Testis (tissue), 3 donors: ENCODE data around the gene BACE2. TPM values are rescaled to one million over a fixed set of nuclear protein-coding genes. Genes with fewer than 3 reads are reported as not detected.

Experiments
- DNase-seq: peaks from one replicate; pipeline ENCODE4 v3.0.0-alpha.2; 2019
- H3K27ac ChIP-seq, 2 donors: fragments of 200-600 bp; sonication (generic); one replicate each; pipeline ENCODE4 v1.5.1; 2019
- H3K27me3 ChIP-seq: fragments of 200-600 bp; sonication (generic); one replicate; pipeline ENCODE4 v1.5.1; 2019
- H3K36me3 ChIP-seq: fragments of 200-600 bp; sonication (generic); one replicate; pipeline ENCODE4 v1.5.1; 2017; ENCODE audit warnings: low read depth; ENCODE audit errors: missing control alignments
- H3K4me1 ChIP-seq: fragments of 200-600 bp; sonication (generic); one replicate; pipeline ENCODE4 v1.5.1; 2019
- H3K4me3 ChIP-seq, 2 donors: fragments of 200-600 bp; sonication (generic); one replicate each; pipeline ENCODE4 v1.5.1; 2017 to 2019
- H3K9me3 ChIP-seq: fragments of 200-600 bp; sonication (generic); one replicate; pipeline ENCODE4 v1.5.1; 2017
- POLR2A ChIP-seq: fragments of 450-650 bp; IDR thresholded peaks from one replicate; pipeline ENCODE4 v1.6.1; 2017; ENCODE audit warnings: antibody characterized with exemption, mild to moderate bottlenecking, moderate library complexity
- WGBS, 2 donors: methylation state at CpG; one replicate each; pipeline ENCODE4 v1.1.5; 2018; 5-methylcytosine and 5-hydroxymethylcytosine counted together
- intact Hi-C: fragments of 100-400 bp; cut with DNase I; formaldehyde crosslinking; loops from one replicate; pipeline ENCODE4 v1.15.1; 2023; ENCODE audit warnings: low total_unique reads
- polyA plus RNA-seq: library from polyadenylated mRNA; stranded (reverse); fragments of 350-450 nt; fragmentation: Illumina TruSeq; extraction: RNeasy Lipid Tissue Mini Kit (QIAGEN cat#74804); gene quantifications from one replicate; pipeline ENCODE4 v1.2.3, GENCODE V29; 2014; ENCODE audit warnings: low read depth, low replicate concordance; ENCODE audit not compliant: insufficient read depth
- total RNA-seq, 2 donors: library from RNA; depleted of rRNA; stranded (reverse); fragments of >200 nt; gene quantifications; one replicate each; pipeline ENCODE4 v1.2.3, GENCODE V29; 2016
- TF ChIP-seq, protein P1 (sequence below), 3 experiments: fragments of 450-650 bp in 2 of 3; fragments of 200-600 bp in 1 of 3; sonication (generic) in 1 of 3; IDR thresholded peaks; one replicate each; pipeline ENCODE4 v1.5.1; 2016 to 2019; ENCODE audit warnings: antibody characterized with exemption in 3 of 3, mild to moderate bottlenecking in 2 of 3, moderate library complexity in 1 of 3

BACE2 gene
- total and polyA plus RNA-seq, 3 donors from 2014 or later: 17.4 to 28.6 (median 21.8) TPM

DNA sequence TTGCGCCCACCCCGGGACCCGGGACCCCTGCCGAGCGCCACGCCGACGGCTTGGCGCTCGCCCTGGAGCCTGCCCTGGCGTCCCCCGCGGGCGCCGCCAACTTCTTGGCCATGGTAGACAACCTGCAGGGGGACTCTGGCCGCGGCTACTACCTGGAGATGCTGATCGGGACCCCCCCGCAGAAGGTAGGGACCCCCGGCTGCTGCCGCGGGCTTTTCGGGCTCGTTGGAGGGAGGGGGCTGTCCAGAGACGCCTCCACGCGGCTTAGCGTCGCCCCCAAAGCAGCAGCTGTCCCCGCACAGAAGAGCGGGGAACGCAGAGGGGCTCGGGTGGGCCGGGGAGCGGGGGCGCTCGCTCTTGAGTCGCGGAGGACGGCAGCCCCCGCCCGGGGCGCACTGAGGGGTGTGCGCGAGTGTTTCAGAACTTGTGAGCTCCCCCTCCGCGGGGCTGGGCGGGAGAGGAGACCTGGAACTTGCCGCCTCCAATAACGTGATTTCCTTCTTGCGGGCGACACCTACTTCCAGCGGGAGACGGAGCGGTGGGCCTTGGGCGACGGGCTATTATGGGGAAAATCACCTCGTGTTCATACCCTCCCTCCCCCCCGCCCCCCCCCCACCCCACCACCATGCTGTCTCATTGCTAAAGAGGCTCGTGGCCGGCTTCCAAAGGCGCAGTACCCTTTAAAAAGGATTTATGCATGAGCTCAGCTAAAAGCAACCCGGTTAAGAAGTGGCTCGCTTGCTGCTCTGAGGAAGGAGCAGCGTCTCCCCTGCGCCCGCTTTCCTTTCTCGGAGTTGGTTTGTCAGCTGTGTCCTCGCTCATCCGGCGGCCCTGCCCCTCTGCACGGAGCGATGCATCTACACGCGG, 664 bp downstream of the BACE2 start:
- intact Hi-C loops: no loop called here
- H3K36me3 ChIP-seq: no peaks in the 10 kb centered on the region
- no peak for TF ChIP-seq POLR2A
- TF ChIP-seq, protein P1, sequence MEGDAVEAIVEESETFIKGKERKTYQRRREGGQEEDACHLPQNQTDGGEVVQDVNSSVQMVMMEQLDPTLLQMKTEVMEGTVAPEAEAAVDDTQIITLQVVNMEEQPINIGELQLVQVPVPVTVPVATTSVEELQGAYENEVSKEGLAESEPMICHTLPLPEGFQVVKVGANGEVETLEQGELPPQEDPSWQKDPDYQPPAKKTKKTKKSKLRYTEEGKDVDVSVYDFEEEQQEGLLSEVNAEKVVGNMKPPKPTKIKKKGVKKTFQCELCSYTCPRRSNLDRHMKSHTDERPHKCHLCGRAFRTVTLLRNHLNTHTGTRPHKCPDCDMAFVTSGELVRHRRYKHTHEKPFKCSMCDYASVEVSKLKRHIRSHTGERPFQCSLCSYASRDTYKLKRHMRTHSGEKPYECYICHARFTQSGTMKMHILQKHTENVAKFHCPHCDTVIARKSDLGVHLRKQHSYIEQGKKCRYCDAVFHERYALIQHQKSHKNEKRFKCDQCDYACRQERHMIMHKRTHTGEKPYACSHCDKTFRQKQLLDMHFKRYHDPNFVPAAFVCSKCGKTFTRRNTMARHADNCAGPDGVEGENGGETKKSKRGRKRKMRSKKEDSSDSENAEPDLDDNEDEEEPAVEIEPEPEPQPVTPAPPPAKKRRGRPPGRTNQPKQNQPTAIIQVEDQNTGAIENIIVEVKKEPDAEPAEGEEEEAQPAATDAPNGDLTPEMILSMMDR (IDR thresholded peaks at IDR 0.05): no peak
- 0 to 1% methylated on average over 26 to 74 of the region's 75 CpGs for WGBS, 2 donors
- peak overlapping the region; percentile 85 to 93 for H3K27ac ChIP-seq
- DNase-seq: peak; percentile 68
- peak overlapping the region; percentile 67 to 76 for H3K4me3 ChIP-seq
- peaks cover 3% of the 10 kb centered on the region for H3K4me1 ChIP-seq
- H3K9me3 ChIP-seq: no peaks in the 10 kb centered on the region
- H3K27me3 ChIP-seq: no peaks in the 10 kb centered on the region

DNA sequence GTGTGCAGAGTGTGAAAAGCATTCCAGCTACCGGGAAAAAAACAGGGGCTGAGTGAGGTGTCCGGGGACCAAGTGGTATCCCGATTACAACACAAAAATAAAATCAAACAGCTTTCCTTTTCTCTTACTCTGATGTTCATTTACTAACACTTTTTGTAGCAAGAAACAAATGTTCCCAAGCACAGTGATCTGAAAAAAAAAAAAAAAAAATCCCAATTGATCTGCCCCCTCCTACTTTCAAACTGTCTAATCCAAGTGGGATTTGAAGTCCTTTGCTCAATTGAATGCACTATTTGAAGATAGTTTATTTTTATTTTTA, 1.3 kb downstream of the BACE2 start:
- H3K27ac ChIP-seq: peak overlapping the region; percentile 85 to 93
- no peaks in the 10 kb centered on the region for H3K9me3 ChIP-seq
- H3K4me3 ChIP-seq: peak overlapping the region in 1 of 2 donors; percentile 67
- DNase-seq: no peak
- intact Hi-C loops: no loop called here
- 0 to 1% methylated on average over 3 of the region's 3 CpGs for WGBS, 2 donors
- peaks cover 3% of the 10 kb centered on the region for H3K4me1 ChIP-seq
- TF ChIP-seq, protein P1 (IDR thresholded peaks at IDR 0.05): no peak
- TF ChIP-seq POLR2A: no peak
- H3K27me3 ChIP-seq: no peaks in the 10 kb centered on the region
- no peaks in the 10 kb centered on the region for H3K36me3 ChIP-seq

DNA sequence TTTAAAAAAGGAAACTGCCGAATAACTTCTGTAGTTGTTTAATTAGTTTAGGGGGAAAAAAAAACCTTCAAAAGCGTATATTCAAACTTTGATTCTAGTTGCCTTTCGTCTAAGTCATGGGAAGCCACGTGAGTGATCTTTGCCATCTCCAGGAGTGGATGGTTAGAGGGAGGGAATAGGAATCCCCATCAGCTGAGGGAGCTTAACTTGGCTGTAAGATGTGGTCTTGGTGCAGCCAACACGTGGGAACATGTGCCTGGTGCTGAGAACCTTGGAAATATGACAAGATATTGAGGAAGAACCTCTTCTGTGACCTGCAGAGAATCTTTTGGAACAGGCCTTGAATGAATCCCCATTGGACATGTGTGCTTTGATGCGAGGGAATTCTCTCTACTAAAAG, 1.7 kb downstream of the BACE2 start:
- no peak overlapping the region for H3K27ac ChIP-seq
- no peaks in the 10 kb centered on the region for H3K27me3 ChIP-seq
- 32 to 43% methylated on average over 6 of the region's 6 CpGs for WGBS, 2 donors
- H3K4me3 ChIP-seq: no peak overlapping the region
- peaks cover 3% of the 10 kb centered on the region for H3K4me1 ChIP-seq
- H3K36me3 ChIP-seq: no peaks in the 10 kb centered on the region
- DNase-seq: peak; percentile 22
- intact Hi-C loops: no loop called here
- H3K9me3 ChIP-seq: no peaks in the 10 kb centered on the region
- no peak for TF ChIP-seq POLR2A
- TF ChIP-seq, protein P1 (IDR thresholded peaks at IDR 0.05): no peak

DNA sequence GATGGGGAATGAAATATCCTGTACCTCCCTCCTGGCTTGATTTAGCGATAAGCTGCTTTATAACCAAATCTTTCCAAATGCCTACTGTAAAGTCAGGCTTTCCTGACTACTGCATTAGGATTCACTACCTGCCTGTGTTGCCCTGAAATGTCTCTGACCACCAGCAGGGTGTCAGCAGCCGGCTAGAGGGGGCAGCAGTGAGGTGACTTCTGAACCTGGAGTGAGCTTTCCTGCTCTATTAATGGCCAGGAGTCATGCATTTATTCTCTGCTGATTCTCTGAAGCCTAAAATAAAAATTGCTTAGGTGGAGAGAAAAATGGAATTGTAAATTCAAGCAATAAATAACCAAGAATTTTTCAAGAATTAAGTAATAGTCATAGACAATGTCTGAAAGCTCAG, 2.5 kb downstream of the BACE2 start:
- peak overlapping the region in 1 of 2 donors; percentile 26 for H3K27ac ChIP-seq
- intact Hi-C loops: no loop called here
- H3K4me1 ChIP-seq: peaks cover 3% of the 10 kb centered on the region
- no peaks in the 10 kb centered on the region for H3K9me3 ChIP-seq
- H3K36me3 ChIP-seq: no peaks in the 10 kb centered on the region
- WGBS, 2 donors: 42 to 59% methylated on average over 2 of the region's 2 CpGs
- no peak for TF ChIP-seq POLR2A
- TF ChIP-seq, protein P1 (IDR thresholded peaks at IDR 0.05): peak; percentile 28 to 37 (median 37)
- DNase-seq: peak; percentile 57
- no peak overlapping the region for H3K4me3 ChIP-seq
- no peaks in the 10 kb centered on the region for H3K27me3 ChIP-seq
